Thyroid gland (tissue), 4 donors: ENCODE measurements around the gene INTS1.

Experiments used
- POLR2A ChIP-seq, 2 donors: fragments of 450-650 bp; IDR thresholded peaks; one replicate each; pipeline ENCODE4 v1.6.1; 2017; ENCODE audit warnings: antibody characterized with exemption in 2 of 2, mild to moderate bottlenecking in 2 of 2, moderate library complexity in 1 of 2
- TF ChIP-seq, protein P1 (sequence below), 6 experiments: fragments of 200-600 bp in 3 of 6; fragments of 450-650 bp in 3 of 6; sonication (generic) in 3 of 6; IDR thresholded peaks; one replicate each; pipeline ENCODE4 v1.5.1; 2016 to 2019; ENCODE audit warnings: antibody characterized with exemption in 6 of 6, mild to moderate bottlenecking in 2 of 6, inconsistent platforms in 1 of 6, moderate library complexity in 1 of 6

GRCh38 chr7:1536743-1537534 is 32.8 kb upstream of the INTS1 start:
- TF ChIP-seq POLR2A (IDR thresholded peaks at IDR 0.05) = peak in 1 of 2 donors; percentile 83
- TF ChIP-seq, protein P1, sequence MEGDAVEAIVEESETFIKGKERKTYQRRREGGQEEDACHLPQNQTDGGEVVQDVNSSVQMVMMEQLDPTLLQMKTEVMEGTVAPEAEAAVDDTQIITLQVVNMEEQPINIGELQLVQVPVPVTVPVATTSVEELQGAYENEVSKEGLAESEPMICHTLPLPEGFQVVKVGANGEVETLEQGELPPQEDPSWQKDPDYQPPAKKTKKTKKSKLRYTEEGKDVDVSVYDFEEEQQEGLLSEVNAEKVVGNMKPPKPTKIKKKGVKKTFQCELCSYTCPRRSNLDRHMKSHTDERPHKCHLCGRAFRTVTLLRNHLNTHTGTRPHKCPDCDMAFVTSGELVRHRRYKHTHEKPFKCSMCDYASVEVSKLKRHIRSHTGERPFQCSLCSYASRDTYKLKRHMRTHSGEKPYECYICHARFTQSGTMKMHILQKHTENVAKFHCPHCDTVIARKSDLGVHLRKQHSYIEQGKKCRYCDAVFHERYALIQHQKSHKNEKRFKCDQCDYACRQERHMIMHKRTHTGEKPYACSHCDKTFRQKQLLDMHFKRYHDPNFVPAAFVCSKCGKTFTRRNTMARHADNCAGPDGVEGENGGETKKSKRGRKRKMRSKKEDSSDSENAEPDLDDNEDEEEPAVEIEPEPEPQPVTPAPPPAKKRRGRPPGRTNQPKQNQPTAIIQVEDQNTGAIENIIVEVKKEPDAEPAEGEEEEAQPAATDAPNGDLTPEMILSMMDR (IDR thresholded peaks at IDR 0.05) = no peak
